Measurements from ENCODE around the gene MVB12B. TPM values are rescaled to one million over a fixed set of nuclear protein-coding genes. Genes with fewer than 3 reads are reported as not detected.

Gene MVB12B
- total RNA-seq, 1 donor from 2014 or later: 12.8 TPM

GRCh38 chr9:126320158-126320922, 6.3 kb upstream of the MVB12B start:
- Histone ChIP-seq H3K4me2 (ENCODE audit: low read length) (no peak overlapping the region), H3K27ac (ENCODE audit: low read depth, low read length) (no peak overlapping the region), H3K9ac (ENCODE audit: low read length) (no peak overlapping the region), H3K79me2 (ENCODE audit: insufficient read depth, low read length) (no peaks in the 10 kb centered on the region), H3K4me1 (ENCODE audit: insufficient read depth, low read length) (no peaks in the 10 kb centered on the region), H3K27me3 (ENCODE audit: insufficient read depth, low read length) (no peaks in the 10 kb centered on the region), H3K4me3 (ENCODE audit: insufficient read depth, low read depth, low read length) (no peak overlapping the region), H4K20me1 (ENCODE audit: insufficient read depth, low read length) (no peaks in the 10 kb centered on the region), H3K9me3 (ENCODE audit: insufficient read depth, low read depth, low read length) (no peaks in the 10 kb centered on the region), H2AFZ (ENCODE audit: low read depth, low read length) (no peak overlapping the region), H3K36me3 (ENCODE audit: insufficient read depth, low read length) (no peaks in the 10 kb centered on the region)
- Mint-ChIP-seq H3K27me3 (ENCODE audit: low read depth, unreplicated experiment) (no peaks in the 10 kb centered on the region), H3K27ac (ENCODE audit: unreplicated experiment) (no peak overlapping the region), H3K4me1 (ENCODE audit: low read depth, unreplicated experiment) (no peaks in the 10 kb centered on the region), H3K9me3 (ENCODE audit: unreplicated experiment) (peaks cover 9% of the 10 kb centered on the region), H3K36me3 (ENCODE audit: low read depth, unreplicated experiment) (no peaks in the 10 kb centered on the region), H3K4me3 (ENCODE audit: unreplicated experiment) (no peak overlapping the region)
- FAIRE-seq (no peak), DNase-seq (ENCODE audit: low read depth) (no peak)
- TF ChIP-seq EZH2 (IDR thresholded peaks at IDR 0.05; ENCODE audit: insufficient read depth, low read length): no peak
- no peak for TF ChIP-seq CTCF (IDR thresholded peaks at IDR 0.05; ENCODE audit: insufficient read depth, low read depth, low read length)

GRCh38 chr9:126321742-126322141, 4.9 kb upstream of the MVB12B start:
- no peak overlapping the region for H3K4me3 ChIP-seq (ENCODE audit: insufficient read depth, low read depth, low read length)
- no peak for FAIRE-seq
- H3K36me3 Mint-ChIP-seq (ENCODE audit: low read depth, unreplicated experiment): no peaks in the 10 kb centered on the region

More at GRCh38 chr9:126321742-126322141, 4.9 kb upstream of the MVB12B start:
- Mint-ChIP-seq H3K27me3 (ENCODE audit: low read depth, unreplicated experiment) (no peaks in the 10 kb centered on the region), H3K9me3 (ENCODE audit: unreplicated experiment) (peaks cover 9% of the 10 kb centered on the region), H3K27ac (ENCODE audit: unreplicated experiment) (no peak overlapping the region), H3K4me1 (ENCODE audit: low read depth, unreplicated experiment) (no peaks in the 10 kb centered on the region), H3K4me3 (ENCODE audit: unreplicated experiment) (no peak overlapping the region)
- H3K4me1 ChIP-seq (ENCODE audit: insufficient read depth, low read length): no peaks in the 10 kb centered on the region
- H3K9ac ChIP-seq (ENCODE audit: low read length): no peak overlapping the region
- H3K9me3 ChIP-seq (ENCODE audit: insufficient read depth, low read depth, low read length): no peaks in the 10 kb centered on the region
- no peaks in the 10 kb centered on the region for H3K36me3 ChIP-seq (ENCODE audit: insufficient read depth, low read length)
- no peaks in the 10 kb centered on the region for H3K79me2 ChIP-seq (ENCODE audit: insufficient read depth, low read length)
- TF ChIP-seq EZH2 (IDR thresholded peaks at IDR 0.05; ENCODE audit: insufficient read depth, low read length) (no peak), CTCF (IDR thresholded peaks at IDR 0.05; ENCODE audit: insufficient read depth, low read depth, low read length) (no peak)
- no peaks in the 10 kb centered on the region for H4K20me1 ChIP-seq (ENCODE audit: insufficient read depth, low read length)
- no peak for DNase-seq (ENCODE audit: low read depth)
- no peak overlapping the region for H3K4me2 ChIP-seq (ENCODE audit: low read length)
- no peak overlapping the region for H2AFZ ChIP-seq (ENCODE audit: low read depth, low read length)
- H3K27ac ChIP-seq (ENCODE audit: low read depth, low read length): no peak overlapping the region
- no peaks in the 10 kb centered on the region for H3K27me3 ChIP-seq (ENCODE audit: insufficient read depth, low read length)

All from astrocyte (in vitro differentiated cells and primary cell).